HL-60 (cell line): ENCODE data around the gene KIF26A.

Experiments
- CTCF ChIP-seq: IDR thresholded peaks from one replicate; pipeline ENCODE4 v1.5.1; 2011; ENCODE audit warnings: low read length, control low read depth, inconsistent platforms; ENCODE audit not compliant: insufficient read depth
- POLR2AphosphoS5 ChIP-seq: IDR thresholded peaks from 2 replicates; pipeline ENCODE4 v1.6.1; 2012; ENCODE audit warnings: low read depth
- REST ChIP-seq: IDR thresholded peaks from 2 replicates; pipeline ENCODE4 v1.6.1; 2012; ENCODE audit warnings: low read depth; ENCODE audit not compliant: insufficient replicate concordance

GRCh38 chr14:104218361-104219180 is 80.2 kb downstream of the KIF26A start:
- no peak for TF ChIP-seq CTCF
- TF ChIP-seq POLR2AphosphoS5: no peak
- TF ChIP-seq REST: no peak
